CD8-positive, alpha-beta memory T cell (primary cell): Measurements from ENCODE around the gene TPST2. TPM values are rescaled to one million over a fixed set of nuclear protein-coding genes. Genes with fewer than 3 reads are reported as not detected.
A peak's percentile ranks its signal among the peaks of the same experiment; 100 is the strongest.

Experiments used
- CTCF ChIA-PET: fragments of 350-600 bp; sonication (Branson Sonifier 250); formaldehyde crosslinking; loops from one replicate; lab custom pipeline; 2021; ENCODE audit warnings: antibody characterized with exemption; lab: Charles Lee
- POLR2A ChIA-PET: fragments of 350-600 bp; sonication (Branson Sonifier 250); formaldehyde crosslinking; loops from one replicate; lab custom pipeline; 2021; ENCODE audit warnings: antibody characterized with exemption; lab: Charles Lee
- DNase-seq, 5 donors: peaks; one replicate each; pipeline versions ENCODE4 v3.0.0 to v3.0.0-alpha.2; 2020 to 2022; ENCODE audit warnings: mixed read lengths in 1 of 5
- H3K27ac ChIP-seq: one replicate; pipeline ENCODE4 v1.7.0; 2013; ENCODE audit warnings: low read depth, mild to moderate bottlenecking, low read length, moderate library complexity
- H3K27me3 ChIP-seq: 2 replicates; pipeline ENCODE4 v1.7.0; 2013; ENCODE audit warnings: low read length, mild to moderate bottlenecking; ENCODE audit not compliant: insufficient read depth, poor library complexity, severe bottlenecking
- H3K36me3 ChIP-seq: 2 replicates; pipeline ENCODE4 v1.7.0; 2013; ENCODE audit warnings: mild to moderate bottlenecking, low read length, moderate library complexity; ENCODE audit not compliant: insufficient read depth
- H3K4me1 ChIP-seq: 2 replicates; pipeline ENCODE4 v1.7.0; 2013; ENCODE audit warnings: mild to moderate bottlenecking, low read length, moderate library complexity; ENCODE audit not compliant: insufficient read depth
- H3K4me3 ChIP-seq: 2 replicates; pipeline ENCODE4 v1.7.0; 2013; ENCODE audit warnings: mild to moderate bottlenecking, low read length
- H3K9me3 ChIP-seq: 2 replicates; pipeline ENCODE4 v1.7.0; 2013; ENCODE audit warnings: mild to moderate bottlenecking, low read length
- H3K27ac Mint-ChIP-seq, 8 donors: one replicate each; pipeline ENCODE4 v1.8.0; 2020 to 2021; ENCODE audit warnings: mixed read lengths in 8 of 8, mild to moderate bottlenecking in 6 of 8, inconsistent platforms in 3 of 8, moderate library complexity in 3 of 8
- H3K27me3 Mint-ChIP-seq, 2 donors: one replicate each; pipeline ENCODE4 v1.8.0; 2020 to 2021; ENCODE audit warnings: mixed read lengths in 2 of 2, mild to moderate bottlenecking in 1 of 2, moderate library complexity in 1 of 2
- H3K36me3 Mint-ChIP-seq, 3 donors: one replicate each; pipeline ENCODE4 v1.8.0; 2020 to 2021; ENCODE audit warnings: mixed read lengths in 3 of 3, inconsistent platforms in 1 of 3, mild to moderate bottlenecking in 1 of 3
- H3K4me1 Mint-ChIP-seq, 3 donors: one replicate each; pipeline ENCODE4 v1.8.0; 2020 to 2021; ENCODE audit warnings: mixed read lengths in 3 of 3, inconsistent platforms in 1 of 3, mild to moderate bottlenecking in 1 of 3
- H3K4me3 Mint-ChIP-seq, 7 donors: one replicate each; pipeline ENCODE4 v1.8.0; 2020 to 2021; ENCODE audit warnings: mixed read lengths in 7 of 7, mild to moderate bottlenecking in 6 of 7, moderate library complexity in 4 of 7, inconsistent platforms in 2 of 7
- H3K9me3 Mint-ChIP-seq, 5 donors: one replicate each; pipeline ENCODE4 v1.8.0; 2020 to 2022; ENCODE audit warnings: mixed read lengths in 5 of 5, mild to moderate bottlenecking in 3 of 5, moderate library complexity in 2 of 5, inconsistent platforms in 1 of 5
- polyA plus RNA-seq: library from polyadenylated mRNA; unstranded; fragments of 300-500 nt; fragmentation: Illumina TruSeq; gene quantifications from one replicate; pipeline ENCODE4 v1.2.3, GENCODE V29; 2021
- total RNA-seq, 2 experiments: library from RNA; stranded (reverse); gene quantifications; one replicate each; pipeline ENCODE4 v1.2.3, GENCODE V29; 2021

TPST2 gene
- total and polyA plus RNA-seq, 3 experiments from 2014 or later: 36.7 to 201 (median 37.3) TPM

- peak overlapping the region in 1 of 8 donors; percentile 92 for H3K27ac Mint-ChIP-seq
- Histone ChIP-seq H3K4me1 (no peaks in the 10 kb centered on the region), H3K9me3 (no peaks in the 10 kb centered on the region), H3K4me3 (no peak overlapping the region), H3K36me3 (peaks cover 55% of the 10 kb centered on the region), H3K27ac (no peak overlapping the region), H3K27me3 (no peaks in the 10 kb centered on the region)
- POLR2A ChIA-PET: no interaction called here
- DNase-seq: no peak
- H3K4me3 Mint-ChIP-seq: no peak overlapping the region
- CTCF ChIA-PET: interaction anchor here (0.8 to 1.0 kb wide), 2 partner anchors 67 to 115 kb away, joined by 3 read pairs; no protein-coding TSS in a partner anchor
- H3K27me3 Mint-ChIP-seq: no peaks in the 10 kb centered on the region
- no peaks in the 10 kb centered on the region for H3K9me3 Mint-ChIP-seq
- peaks cover 0 to 90% (median 23%) of the 10 kb centered on the region in 3 donors for H3K36me3 Mint-ChIP-seq
- H3K4me1 Mint-ChIP-seq: no peaks in the 10 kb centered on the region
Measured at GRCh38 chr22:26527167-26527566, 62.8 kb downstream of the TPST2 start.

GRCh38 chr22:26525946-26526564 is 63.9 kb downstream of the TPST2 start:
- Histone ChIP-seq H3K4me3 (no peak overlapping the region), H3K4me1 (no peaks in the 10 kb centered on the region), H3K9me3 (no peaks in the 10 kb centered on the region), H3K36me3 (peaks cover 45% of the 10 kb centered on the region), H3K27ac (no peak overlapping the region), H3K27me3 (no peaks in the 10 kb centered on the region)
- CTCF ChIA-PET: no interaction called here
- Mint-ChIP-seq H3K27ac (peak overlapping the region in 4 of 8 donors; percentile 15 to 69 (median 39)), H3K9me3 (no peaks in the 10 kb centered on the region), H3K4me1 (no peaks in the 10 kb centered on the region), H3K27me3 (no peaks in the 10 kb centered on the region), H3K36me3 (peaks cover 0 to 81% (median 15%) of the 10 kb centered on the region in 3 donors), H3K4me3 (no peak overlapping the region)
- POLR2A ChIA-PET: no interaction called here
- DNase-seq: no peak

- CTCF ChIA-PET: no interaction called here
- H3K27ac ChIP-seq: no peak overlapping the region
- H3K36me3 Mint-ChIP-seq: peaks cover 0 to 72% (median 12%) of the 10 kb centered on the region in 3 donors
- H3K4me1 ChIP-seq: no peaks in the 10 kb centered on the region
- H3K36me3 ChIP-seq: peaks cover 40% of the 10 kb centered on the region
- H3K4me3 Mint-ChIP-seq: no peak overlapping the region
- no peaks in the 10 kb centered on the region for H3K9me3 ChIP-seq
- H3K4me3 ChIP-seq: no peak overlapping the region
- H3K9me3 Mint-ChIP-seq: no peaks in the 10 kb centered on the region
- no peak for DNase-seq
- POLR2A ChIA-PET: interaction anchor here (0.7 kb wide), 2 partner anchors 24 to 52 kb away, joined by 3 read pairs; no protein-coding TSS in a partner anchor
- H3K27me3 Mint-ChIP-seq: no peaks in the 10 kb centered on the region
- no peaks in the 10 kb centered on the region for H3K27me3 ChIP-seq
- H3K27ac Mint-ChIP-seq: no peak overlapping the region
- H3K4me1 Mint-ChIP-seq: no peaks in the 10 kb centered on the region
Measured at GRCh38 chr22:26524870-26525269, 65.1 kb downstream of the TPST2 start.

GRCh38 chr22:26522592-26522991 is 67.3 kb downstream of the TPST2 start:
- no peak overlapping the region for H3K27ac ChIP-seq
- Mint-ChIP-seq H3K36me3 (peaks cover 0 to 51% (median 10%) of the 10 kb centered on the region in 3 donors), H3K9me3 (no peaks in the 10 kb centered on the region), H3K4me3 (no peak overlapping the region), H3K27me3 (no peaks in the 10 kb centered on the region), H3K4me1 (no peaks in the 10 kb centered on the region), H3K27ac (no peak overlapping the region)
- POLR2A ChIA-PET: interaction anchor here (0.6 kb wide), 1 partner anchor 1082 kb away, joined by 5 read pairs; no protein-coding TSS in a partner anchor
- no peak overlapping the region for H3K4me3 ChIP-seq
- no peaks in the 10 kb centered on the region for H3K9me3 ChIP-seq
- DNase-seq: no peak
- no peaks in the 10 kb centered on the region for H3K4me1 ChIP-seq
- CTCF ChIA-PET: no interaction called here
- H3K36me3 ChIP-seq: peaks cover 28% of the 10 kb centered on the region
- H3K27me3 ChIP-seq: no peaks in the 10 kb centered on the region

GRCh38 chr22:26522012-26522411 is 67.9 kb downstream of the TPST2 start:
- Mint-ChIP-seq H3K27me3 (no peaks in the 10 kb centered on the region), H3K4me1 (no peaks in the 10 kb centered on the region), H3K9me3 (no peaks in the 10 kb centered on the region), H3K27ac (no peak overlapping the region), H3K36me3 (peaks cover 0 to 45% (median 7%) of the 10 kb centered on the region in 3 donors), H3K4me3 (no peak overlapping the region)
- no peak for DNase-seq
- H3K27me3 ChIP-seq: no peaks in the 10 kb centered on the region
- no peaks in the 10 kb centered on the region for H3K4me1 ChIP-seq
- H3K9me3 ChIP-seq: no peaks in the 10 kb centered on the region
- H3K4me3 ChIP-seq: no peak overlapping the region
- POLR2A ChIA-PET: no interaction called here
- H3K27ac ChIP-seq: no peak overlapping the region
- H3K36me3 ChIP-seq: peaks cover 22% of the 10 kb centered on the region
- CTCF ChIA-PET: no interaction called here

- H3K27ac Mint-ChIP-seq: no peak overlapping the region
- no peak overlapping the region for H3K4me3 ChIP-seq
- H3K9me3 Mint-ChIP-seq: no peaks in the 10 kb centered on the region
- DNase-seq: no peak
- CTCF ChIA-PET: no interaction called here
- H3K4me3 Mint-ChIP-seq: no peak overlapping the region
- no peaks in the 10 kb centered on the region for H3K27me3 ChIP-seq
- H3K9me3 ChIP-seq: no peaks in the 10 kb centered on the region
- POLR2A ChIA-PET: interaction anchor here (0.9 kb wide), 1 partner anchor 59 kb away, joined by 3 read pairs; no protein-coding TSS in a partner anchor
- no peaks in the 10 kb centered on the region for H3K27me3 Mint-ChIP-seq
- no peaks in the 10 kb centered on the region for H3K36me3 ChIP-seq
- H3K36me3 Mint-ChIP-seq: peaks cover 0 to 7% (median 0%) of the 10 kb centered on the region in 3 donors
- no peak overlapping the region for H3K27ac ChIP-seq
- peaks cover 14% of the 10 kb centered on the region in 3 donors for H3K4me1 Mint-ChIP-seq
- H3K4me1 ChIP-seq: peaks cover 9% of the 10 kb centered on the region
Measured at GRCh38 chr22:26517429-26517828, 72.5 kb downstream of the TPST2 start.

GRCh38 chr22:26516503-26516902 is 73.4 kb downstream of the TPST2 start:
- ChIA-PET CTCF (interaction anchor here (1.1 kb wide), 1 partner anchor 127 kb away, joined by 3 read pairs; no protein-coding TSS in a partner anchor), POLR2A (no interaction called here)
- H3K27me3 Mint-ChIP-seq: no peaks in the 10 kb centered on the region
- H3K36me3 Mint-ChIP-seq: peaks cover 0 to 11% (median 2%) of the 10 kb centered on the region in 3 donors
- H3K4me3 ChIP-seq: no peak overlapping the region
- H3K4me3 Mint-ChIP-seq: no peak overlapping the region
- H3K9me3 ChIP-seq: no peaks in the 10 kb centered on the region
- no peaks in the 10 kb centered on the region for H3K27me3 ChIP-seq
- H3K27ac ChIP-seq: no peak overlapping the region
- no peaks in the 10 kb centered on the region for H3K36me3 ChIP-seq
- peaks cover 14% of the 10 kb centered on the region for H3K4me1 ChIP-seq
- H3K9me3 Mint-ChIP-seq: no peaks in the 10 kb centered on the region
- no peak overlapping the region for H3K27ac Mint-ChIP-seq
- DNase-seq: no peak
- peaks cover 22 to 23% (median 23%) of the 10 kb centered on the region in 3 donors for H3K4me1 Mint-ChIP-seq

GRCh38 chr22:26515931-26516330 is 74.0 kb downstream of the TPST2 start:
- POLR2A ChIA-PET: no interaction called here
- no peak overlapping the region for H3K27ac ChIP-seq
- H3K4me1 ChIP-seq: peaks cover 19% of the 10 kb centered on the region
- H3K9me3 ChIP-seq: no peaks in the 10 kb centered on the region
- H3K4me1 Mint-ChIP-seq: peaks cover 28 to 29% (median 29%) of the 10 kb centered on the region in 3 donors
- H3K27me3 Mint-ChIP-seq: no peaks in the 10 kb centered on the region
- no peaks in the 10 kb centered on the region for H3K36me3 ChIP-seq
- no peaks in the 10 kb centered on the region for H3K27me3 ChIP-seq
- no peak for DNase-seq
- peaks cover 0 to 14% (median 2%) of the 10 kb centered on the region in 3 donors for H3K36me3 Mint-ChIP-seq
- CTCF ChIA-PET: interaction anchor here (1.1 kb wide), 1 partner anchor 127 kb away, joined by 3 read pairs; no protein-coding TSS in a partner anchor
- no peak overlapping the region for H3K27ac Mint-ChIP-seq
- H3K4me3 ChIP-seq: no peak overlapping the region
- no peaks in the 10 kb centered on the region for H3K9me3 Mint-ChIP-seq
- peak overlapping the region in 1 of 7 donors; percentile 36 for H3K4me3 Mint-ChIP-seq
